Glutamatergic neuron (in vitro differentiated cells): Measurements from ENCODE around the gene GAB2. TPM values are rescaled to one million over a fixed set of nuclear protein-coding genes. Genes with fewer than 3 reads are reported as not detected.
"Not testable (repeated sequence)": the region's sequence is repeated elsewhere in the genome, so short reads cannot be mapped to it uniquely, and the experiment has no call there.

Experiments
- DNase-seq: peaks from one replicate; pipeline ENCODE4 v3.0.0; 2022
- H3K27ac Mint-ChIP-seq: one replicate; pipeline ENCODE4 v1.8.0; 2020; ENCODE audit warnings: mild to moderate bottlenecking, mixed read lengths, inconsistent platforms; ENCODE audit not compliant: unreplicated experiment
- H3K27me3 Mint-ChIP-seq: one replicate; pipeline ENCODE4 v1.8.0; 2020; ENCODE audit warnings: mild to moderate bottlenecking, moderate library complexity, mixed read lengths, inconsistent platforms; ENCODE audit not compliant: unreplicated experiment
- H3K36me3 Mint-ChIP-seq: one replicate; pipeline ENCODE4 v1.8.0; 2020; ENCODE audit warnings: mild to moderate bottlenecking, mixed read lengths, inconsistent platforms; ENCODE audit not compliant: unreplicated experiment
- H3K4me1 Mint-ChIP-seq: one replicate; pipeline ENCODE4 v1.8.0; 2020; ENCODE audit warnings: mild to moderate bottlenecking, low read depth, mixed read lengths, inconsistent platforms; ENCODE audit not compliant: unreplicated experiment
- H3K4me3 Mint-ChIP-seq: one replicate; pipeline ENCODE4 v1.8.0; 2020; ENCODE audit warnings: mild to moderate bottlenecking, mixed read lengths, inconsistent platforms; ENCODE audit not compliant: unreplicated experiment
- H3K9me3 Mint-ChIP-seq: one replicate; pipeline ENCODE4 v1.8.0; 2020; ENCODE audit warnings: mild to moderate bottlenecking, moderate library complexity, mixed read lengths, inconsistent platforms; ENCODE audit not compliant: unreplicated experiment
- total RNA-seq: library from RNA; stranded (reverse); fragmentation: NEBNext Ultra II Directional; extraction: Animal tissue kit (Norgen Biotek cat#: 25700); gene quantifications from one replicate; pipeline ENCODE4 v1.2.1, GENCODE V29; 2021; ENCODE audit not compliant: unreplicated experiment
- TF ChIP-seq, protein P1 (sequence below): fragments of 200-600 bp; sonication (generic); IDR thresholded peaks from one replicate; pipeline ENCODE4 v1.5.0; 2021; ENCODE audit not compliant: partially characterized antibody, unreplicated experiment

GAB2 gene
- total RNA-seq, 1 donor from 2014 or later = 87.9 TPM

DNA sequence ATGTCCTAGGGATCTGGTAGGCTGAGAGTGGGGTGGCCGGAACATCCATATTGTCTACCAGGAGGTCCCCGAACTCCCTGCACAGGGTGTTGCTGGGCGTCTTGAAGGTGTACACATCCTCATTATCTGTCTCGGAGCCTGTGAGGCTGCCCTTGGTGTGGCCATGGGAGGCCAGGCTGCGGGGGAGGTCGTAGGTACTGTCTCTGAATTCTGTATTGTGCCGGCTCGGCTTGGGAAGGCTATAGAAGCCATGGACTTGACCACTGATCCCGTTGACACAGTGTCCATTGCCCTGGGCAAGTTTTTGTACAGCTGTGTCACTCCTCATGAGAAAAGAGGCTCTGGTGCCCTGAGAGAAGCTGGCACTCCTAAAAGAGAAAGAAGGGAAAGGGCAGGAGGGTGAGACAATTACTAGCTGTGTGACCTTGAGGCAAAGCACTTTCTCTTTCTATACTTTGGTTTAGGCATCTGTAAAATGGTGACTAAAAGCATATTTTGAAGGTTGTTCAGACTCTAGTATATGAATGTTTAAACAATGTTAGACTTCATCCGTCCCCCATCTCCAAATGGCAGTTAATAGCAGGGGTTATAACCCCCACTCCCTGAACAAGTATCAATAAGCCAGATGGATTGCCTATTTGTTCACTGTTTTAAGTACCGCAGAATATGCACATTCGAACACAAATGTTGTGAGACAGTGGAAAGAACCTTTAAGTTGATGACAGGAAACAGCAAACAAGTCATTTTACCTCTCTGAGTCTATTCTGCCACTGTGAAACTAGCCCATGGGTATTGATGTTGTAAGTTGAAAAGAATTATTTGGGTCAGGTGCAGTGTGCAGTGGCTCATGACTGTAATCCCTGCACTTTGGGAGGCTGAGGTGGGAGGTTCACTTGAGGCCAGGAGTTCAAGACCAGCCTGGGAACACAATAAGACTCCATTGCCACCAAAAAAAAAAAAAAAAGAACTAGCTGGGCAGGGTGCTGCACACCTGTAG lies 190.6 kb downstream of the GAB2 start:
- Mint-ChIP-seq H3K4me1 (peaks cover 4% of the 10 kb centered on the region), H3K9me3 (peaks cover 11% of the 10 kb centered on the region), H3K36me3 (peaks cover 19% of the 10 kb centered on the region), H3K4me3 (no peak overlapping the region), H3K27ac (no peak overlapping the region), H3K27me3 (peaks cover 12% of the 10 kb centered on the region)
- DNase-seq = no peak
- TF ChIP-seq, protein P1, sequence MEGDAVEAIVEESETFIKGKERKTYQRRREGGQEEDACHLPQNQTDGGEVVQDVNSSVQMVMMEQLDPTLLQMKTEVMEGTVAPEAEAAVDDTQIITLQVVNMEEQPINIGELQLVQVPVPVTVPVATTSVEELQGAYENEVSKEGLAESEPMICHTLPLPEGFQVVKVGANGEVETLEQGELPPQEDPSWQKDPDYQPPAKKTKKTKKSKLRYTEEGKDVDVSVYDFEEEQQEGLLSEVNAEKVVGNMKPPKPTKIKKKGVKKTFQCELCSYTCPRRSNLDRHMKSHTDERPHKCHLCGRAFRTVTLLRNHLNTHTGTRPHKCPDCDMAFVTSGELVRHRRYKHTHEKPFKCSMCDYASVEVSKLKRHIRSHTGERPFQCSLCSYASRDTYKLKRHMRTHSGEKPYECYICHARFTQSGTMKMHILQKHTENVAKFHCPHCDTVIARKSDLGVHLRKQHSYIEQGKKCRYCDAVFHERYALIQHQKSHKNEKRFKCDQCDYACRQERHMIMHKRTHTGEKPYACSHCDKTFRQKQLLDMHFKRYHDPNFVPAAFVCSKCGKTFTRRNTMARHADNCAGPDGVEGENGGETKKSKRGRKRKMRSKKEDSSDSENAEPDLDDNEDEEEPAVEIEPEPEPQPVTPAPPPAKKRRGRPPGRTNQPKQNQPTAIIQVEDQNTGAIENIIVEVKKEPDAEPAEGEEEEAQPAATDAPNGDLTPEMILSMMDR = no peak

DNA sequence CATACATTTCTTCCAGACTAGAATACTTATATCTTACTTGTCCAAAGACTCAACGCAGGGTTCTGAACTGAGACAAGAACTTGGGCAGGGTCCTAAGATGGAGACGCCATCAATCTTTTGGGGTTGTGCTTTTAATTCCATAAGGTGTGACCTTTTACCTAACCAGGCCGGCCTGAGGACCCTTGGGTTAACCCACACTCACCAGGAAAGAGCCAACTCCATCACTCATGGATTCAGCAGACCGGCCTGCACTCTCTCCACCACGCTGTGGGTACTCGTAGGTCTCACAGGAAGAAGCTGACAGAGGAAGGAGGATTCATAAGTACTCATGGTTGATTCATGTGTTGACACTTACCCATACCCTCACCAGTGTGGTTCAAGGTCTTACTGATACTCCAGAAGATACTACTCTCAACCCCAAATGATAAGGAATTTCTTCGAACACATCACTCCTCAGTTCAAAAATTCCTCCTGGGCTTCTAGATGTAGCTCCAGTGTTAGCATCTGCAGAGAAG lies 192.7 kb downstream of the GAB2 start:
- peaks cover 15% of the 10 kb centered on the region for H3K27me3 Mint-ChIP-seq
- no peak for DNase-seq
- H3K36me3 Mint-ChIP-seq = peaks cover 29% of the 10 kb centered on the region
- H3K27ac Mint-ChIP-seq = no peak overlapping the region
- peaks cover 17% of the 10 kb centered on the region for H3K9me3 Mint-ChIP-seq
- no peak overlapping the region for H3K4me3 Mint-ChIP-seq
- TF ChIP-seq, protein P1 = no peak
- H3K4me1 Mint-ChIP-seq = peaks cover 4% of the 10 kb centered on the region

DNA sequence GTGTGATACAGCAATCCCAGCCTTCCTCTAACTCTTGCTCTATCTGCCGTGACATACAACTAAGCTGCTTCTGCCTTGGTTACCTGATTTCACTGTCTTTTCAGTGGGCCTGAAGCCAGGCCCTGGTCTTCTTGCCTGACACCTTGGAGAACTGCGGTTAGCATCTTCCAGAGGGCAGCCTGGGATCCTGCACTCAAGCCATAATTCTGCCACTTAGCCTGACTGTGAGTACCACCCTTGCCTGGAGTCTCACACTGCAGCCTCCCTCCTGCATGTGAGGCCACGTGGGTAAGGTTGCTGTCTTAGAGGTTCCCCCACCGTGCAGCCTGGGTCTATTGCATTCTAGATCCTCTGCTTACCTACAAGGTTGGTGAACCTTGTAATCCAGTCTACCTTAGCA lies 193.1 kb downstream of the GAB2 start:
- peaks cover 14% of the 10 kb centered on the region for H3K9me3 Mint-ChIP-seq
- peaks cover 4% of the 10 kb centered on the region for H3K4me1 Mint-ChIP-seq
- no peak overlapping the region for H3K4me3 Mint-ChIP-seq
- H3K27me3 Mint-ChIP-seq = peaks cover 13% of the 10 kb centered on the region
- H3K27ac Mint-ChIP-seq = no peak overlapping the region
- TF ChIP-seq, protein P1 = no peak
- no peak for DNase-seq
- H3K36me3 Mint-ChIP-seq = peaks cover 29% of the 10 kb centered on the region

DNA sequence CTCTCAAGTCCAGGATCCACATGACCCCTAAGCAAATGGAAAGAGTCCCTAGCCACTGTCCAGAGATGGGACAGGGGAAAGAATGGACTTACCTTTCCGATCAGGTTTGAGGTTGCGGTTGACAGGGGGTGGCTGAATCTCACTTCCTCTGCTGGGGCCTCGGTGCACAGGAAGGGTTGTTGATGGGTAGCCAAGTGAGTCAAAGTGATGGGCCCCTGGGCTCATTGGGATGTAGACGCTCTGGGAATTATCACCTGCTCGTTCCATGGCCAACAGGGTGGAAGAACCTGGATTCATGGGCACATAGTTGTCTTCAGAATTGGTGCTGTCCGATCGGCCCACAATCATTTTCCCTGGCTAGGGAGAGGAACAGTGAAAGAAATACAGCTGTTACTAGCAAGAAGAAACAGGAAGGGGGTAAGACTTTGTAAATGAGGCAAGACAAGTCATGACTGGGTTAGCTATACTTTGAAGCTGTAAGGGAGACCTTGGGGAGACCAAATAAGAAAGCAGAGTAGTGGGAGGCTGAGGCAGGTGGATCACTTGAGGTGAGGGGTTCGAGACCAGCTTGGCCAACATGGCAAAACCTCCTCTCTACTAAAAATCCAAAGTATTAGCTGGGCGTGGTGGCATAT lies 194.2 kb downstream of the GAB2 start:
- H3K4me1 Mint-ChIP-seq = no peaks in the 10 kb centered on the region
- no peak overlapping the region for H3K27ac Mint-ChIP-seq
- DNase-seq = no peak
- H3K4me3 Mint-ChIP-seq = no peak overlapping the region
- TF ChIP-seq, protein P1 = no peak
- H3K27me3 Mint-ChIP-seq = peaks cover 15% of the 10 kb centered on the region
- H3K9me3 Mint-ChIP-seq = peaks cover 13% of the 10 kb centered on the region
- H3K36me3 Mint-ChIP-seq = peaks cover 29% of the 10 kb centered on the region

DNA sequence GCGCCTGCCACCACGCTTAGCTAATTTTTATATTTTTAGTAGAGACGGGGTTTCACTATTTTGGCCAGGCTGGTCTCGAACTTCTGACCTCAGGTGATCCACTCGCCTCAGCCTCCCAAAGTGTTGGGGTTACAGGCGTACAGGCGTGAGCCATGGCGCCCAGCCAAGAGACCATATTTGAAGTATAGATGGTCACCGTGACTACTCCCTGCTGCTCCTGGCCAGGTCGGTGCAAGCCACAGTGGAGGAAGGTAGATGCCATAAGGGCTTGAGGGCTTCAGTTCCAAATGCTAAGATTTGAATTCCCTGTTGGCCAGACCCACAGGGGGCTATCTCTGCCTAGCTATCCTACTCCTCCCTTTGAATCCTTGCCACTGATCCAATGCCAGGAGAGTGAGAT lies 194.9 kb downstream of the GAB2 start:
- not testable (repeated sequence) for H3K4me1 Mint-ChIP-seq, DNase-seq, H3K27ac Mint-ChIP-seq, H3K4me3 Mint-ChIP-seq
- H3K36me3 Mint-ChIP-seq = peaks cover 33% of the 10 kb centered on the region
- H3K9me3 Mint-ChIP-seq = peaks cover 17% of the 10 kb centered on the region
- peaks cover 18% of the 10 kb centered on the region for H3K27me3 Mint-ChIP-seq
